ENCODE measurements around the gene CHADL. TPM values are rescaled to one million over a fixed set of nuclear protein-coding genes. Genes with fewer than 3 reads are reported as not detected.

Gene CHADL
- total and polyA plus RNA-seq, 10 of the 15 experiments (the other 5 are each of a cell fraction or from before 2014, with no cell fraction given): 0.24 TPM; not detected in 9

- Histone ChIP-seq H3K9me3 (replicated peaks; ENCODE audit: control insufficient read depth, insufficient read depth, low read length) (no peaks in the 10 kb centered on the region), H3K79me2 (ENCODE audit: control insufficient read depth, insufficient read depth, low read length) (no peaks in the 10 kb centered on the region), H2AFZ (ENCODE audit: control insufficient read depth, low read depth, low read length) (peak overlapping the region; percentile 81), H4K20me1 (ENCODE audit: control insufficient read depth, insufficient read depth) (no peaks in the 10 kb centered on the region), H3K27ac (ENCODE audit: control insufficient read depth, insufficient read depth) (no peak overlapping the region), H3K36me3 (ENCODE audit: control insufficient read depth in 2 of 2, insufficient read depth in 2 of 2, low read length in 1 of 2) (no peaks in the 10 kb centered on the region), H3K4me2 (ENCODE audit: control insufficient read depth, insufficient read depth) (peak overlapping the region; percentile 84), H3K27me3 (replicated peaks in 1 of 2; ENCODE audit: control insufficient read depth in 2 of 2, insufficient read depth in 2 of 2, low read length in 1 of 2) (no peaks in the 10 kb centered on the region; a peak in 1 of 4 replicates), H3K4me3 (peak overlapping the region; percentile 47; the same call in 1 of the 2 replicates), H3K9ac (ENCODE audit: control insufficient read depth, insufficient read depth, low read length) (peak overlapping the region; percentile 27; the same call in 1 of the 2 replicates), H3K4me1 (ENCODE audit: control insufficient read depth, insufficient read depth, low read length) (peaks cover 3% of the 10 kb centered on the region; the same call in 1 of the 2 replicates)
- CTCF ChIA-PET: interaction anchor here (0.5 to 5.6 kb wide), 29 partner anchors 17 to 385 kb away, joined by 3 to 136 read pairs (median 3); partner anchors contain the start of gene RANGAP1
- ATAC-seq (peak; percentile 95), FAIRE-seq (peak; percentile 64), DNase-seq (ENCODE audit: low read depth, low spot score) (peak; percentile 21)
- intact Hi-C loops (cut with micrococcal nuclease; ENCODE audit: unreplicated experiment) (loop anchor here (2.0 kb wide), 1 partner anchor 315 kb away; no protein-coding TSS in a partner anchor), in situ Hi-C loops (cut with MboI) (no loop called here)
- 33% methylated on average over 66 of the region's 97 CpGs for WGBS (ENCODE audit: insufficient coverage, insufficient replicate concordance, low lambda C conversion rate, missing lambda C conversion rate)
- POLR2A ChIA-PET: interaction anchor here (0.8 to 0.9 kb wide), 2 partner anchors 33 to 315 kb away, joined by 3 to 5 read pairs; no protein-coding TSS in a partner anchor
- no TSS peak for BruUV-seq (replicated peaks)
- SMC1A ChIA-PET (ENCODE audit: uncharacterized antibody, unreplicated experiment): interaction anchor here (0.5 to 6.0 kb wide), 7 partner anchors 21 to 489 kb away, joined by 3 to 73 read pairs (median 4); partner anchors contain the start of gene RBX1
- RAD21 ChIA-PET (ENCODE audit: unreplicated experiment): interaction anchor here (0.6 to 3.2 kb wide), 20 partner anchors 44 to 891 kb away, joined by 3 to 101 read pairs (median 4); partner anchors contain the start of genes RANGAP1 and ZC3H7B
- TF ChIP-seq LARP7 (IDR thresholded peaks at IDR 0.05): peak; percentile 59; the same call in 1 of the 2 replicates
- no peak for TF ChIP-seq CHD4 (IDR thresholded peaks at IDR 0.05)
- TF ChIP-seq CBX5 (IDR thresholded peaks at IDR 0.05; ENCODE audit: low read depth): no peak
- peak; percentile 28; the same call in 1 of the 2 replicates for TF ChIP-seq YY1 (IDR thresholded peaks at IDR 0.05; ENCODE audit: low read depth, low read length)
- TF ChIP-seq MAX (IDR thresholded peaks at IDR 0.05; ENCODE audit: low read depth, low read length): peak; percentile 47; the same call in 1 of the 2 replicates
- no peak for TF ChIP-seq WRNIP1 (IDR thresholded peaks at IDR 0.05; ENCODE audit: borderline replicate concordance, low read depth, low read length)
- 0 out of 2 replicates have a peak, but pooled peaks have one; percentile 51 for TF ChIP-seq NKRF (conservative IDR thresholded peaks at IDR 0.05)
- no peak for TF ChIP-seq E4F1 (IDR thresholded peaks at IDR 0.05; ENCODE audit: borderline replicate concordance, partially characterized antibody)
- peak; percentile 4 to 67; a peak in 2 of 4 replicates for TF ChIP-seq BHLHE40 (IDR thresholded peaks at IDR 0.05; ENCODE audit: borderline replicate concordance in 1 of 2, low read depth in 2 of 2, low read length in 1 of 2)
- peak; percentile 50; the same call in 1 of the 2 replicates for TF ChIP-seq NR2F1 (conservative IDR thresholded peaks at IDR 0.05)
- no peak for TF ChIP-seq GABPA (IDR thresholded peaks at IDR 0.05; ENCODE audit: low read depth)
- TF ChIP-seq RAD21 (IDR thresholded peaks at IDR 0.05; ENCODE audit: insufficient read depth, low read depth, low read length): peak; percentile 71
- peak; percentile 76 to 89 (median 78) for TF ChIP-seq CTCF (IDR thresholded peaks at IDR 0.05 in 2 of 3, conservative IDR thresholded peaks at IDR 0.05 in 1 of 3; ENCODE audit: control insufficient read depth in 2 of 3, extremely low read depth in 1 of 3, insufficient read depth in 1 of 3, low read depth in 3 of 3, low read length in 3 of 3)
- peak; percentile 67; the same call in 1 of the 2 replicates for TF ChIP-seq POLR2A (IDR thresholded peaks at IDR 0.05; ENCODE audit: low read depth, low read length)
- TF ChIP-seq SPI1 (IDR thresholded peaks at IDR 0.05; ENCODE audit: borderline replicate concordance, insufficient read depth, low read depth, low read length): peak; percentile 64; the same call in 1 of the 2 replicates
These were observed 2.8 kb downstream of the CHADL start for GRCh38 chr22:41237707-41238569.
